GM21619 (cell line): ENCODE measurements around the gene HSPB2.
A peak's percentile ranks its signal among the peaks of the same experiment; 100 is the strongest.
"Not testable (repeated sequence)": the region's sequence is repeated elsewhere in the genome, so short reads cannot be mapped to it uniquely, and the experiment has no call there.

Experiments used
- ATAC-seq: cut with Tn5 transposase; IDR thresholded peaks from one replicate; pipeline ENCODE4 v1.9.1; 2021; ENCODE audit not compliant: unreplicated experiment

Gene HSPB2, protein sequence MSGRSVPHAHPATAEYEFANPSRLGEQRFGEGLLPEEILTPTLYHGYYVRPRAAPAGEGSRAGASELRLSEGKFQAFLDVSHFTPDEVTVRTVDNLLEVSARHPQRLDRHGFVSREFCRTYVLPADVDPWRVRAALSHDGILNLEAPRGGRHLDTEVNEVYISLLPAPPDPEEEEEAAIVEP

DNA sequence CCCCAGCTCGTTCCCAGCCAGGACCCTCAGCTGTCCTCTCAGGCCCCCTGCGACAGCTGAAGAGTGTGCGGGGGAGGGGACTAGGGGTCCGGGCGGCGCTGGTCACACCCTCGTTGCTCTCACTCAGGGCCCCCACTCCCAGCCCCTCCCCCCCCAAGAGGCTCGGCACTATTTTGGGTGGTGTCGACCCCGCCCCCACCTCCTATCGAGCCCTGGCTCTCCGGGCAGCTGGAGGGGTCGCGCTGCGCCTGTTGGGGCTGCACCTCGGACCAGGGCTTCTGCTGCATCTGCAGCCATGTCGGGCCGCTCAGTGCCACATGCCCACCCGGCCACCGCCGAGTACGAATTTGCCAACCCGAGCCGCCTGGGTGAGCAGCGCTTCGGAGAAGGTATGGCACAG is at the start of gene HSPB2:
Gene HSPB2 (plus strand): TSS at position 200 of the 400 bp plus-strand sequence. CDS start 96 bp downstream, at position 296.
- ATAC-seq = no peak

- no peak for ATAC-seq
Observed at GRCh38 chr11:111870113-111870512, 42.4 kb upstream of the HSPB2 start.

DNA sequence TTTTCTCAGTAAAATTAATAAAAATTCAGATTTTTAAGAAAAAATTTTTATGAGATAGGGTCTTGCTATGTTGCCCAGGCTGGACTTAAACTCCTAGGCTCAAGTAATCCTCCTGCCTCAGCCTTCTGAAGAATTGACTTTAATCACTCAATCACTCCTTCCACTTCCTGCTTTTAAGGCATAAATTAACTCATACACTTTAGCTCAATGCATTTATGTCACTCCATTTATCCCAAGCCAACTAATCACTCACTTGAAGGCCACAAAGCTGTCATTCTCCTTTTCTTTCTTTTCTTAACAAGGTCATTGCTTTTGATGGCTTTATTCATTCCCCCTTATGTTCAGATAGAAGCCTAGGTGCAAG is 42.0 kb upstream of the HSPB2 start:
- no peak for ATAC-seq

- ATAC-seq = peak; percentile 90
Observed at GRCh38 chr11:111870886-111871692, 41.4 kb upstream of the HSPB2 start, which contains the start of gene ALG9. ALG9 (minus strand) TSS chr11:111871581; CDS start chr11:111871482, 99 bp downstream.

DNA sequence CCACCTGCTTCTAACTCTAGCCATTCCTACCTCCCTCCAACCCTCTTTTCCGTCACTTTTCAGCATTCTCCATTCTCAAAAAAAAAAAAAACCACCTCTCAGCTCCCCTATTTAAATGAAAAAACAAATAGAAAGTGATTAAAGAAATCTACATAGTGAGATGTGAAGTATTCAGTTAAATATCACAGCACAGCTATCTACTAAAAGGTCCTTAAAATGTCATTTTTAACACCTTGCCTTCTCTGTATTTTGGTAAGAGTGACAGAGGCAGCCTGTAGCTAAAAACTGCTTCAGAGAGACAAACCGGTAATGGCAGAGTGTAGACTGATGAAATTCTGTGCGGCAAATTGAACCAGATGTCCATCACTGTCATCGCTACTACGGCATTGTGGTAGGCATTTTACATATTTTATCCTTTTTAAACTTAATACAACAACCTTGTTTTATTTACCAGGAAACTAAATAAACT is 40.8 kb upstream of the HSPB2 start:
- ATAC-seq = no peak

GRCh38 chr11:111878385-111878848 is 34.1 kb upstream of the HSPB2 start:
- no peak for ATAC-seq

- peak; percentile 94 for ATAC-seq
Observed at GRCh38 chr11:111878849-111879636, 33.5 kb upstream of the HSPB2 start, which contains the start of the genes CFAP68 and FDXACB1. CFAP68 (plus strand) TSS chr11:111879541; CDS start chr11:111879561, 20 bp downstream. FDXACB1 (minus strand) TSS chr11:111879165; CDS start chr11:111879132, 33 bp downstream.

DNA sequence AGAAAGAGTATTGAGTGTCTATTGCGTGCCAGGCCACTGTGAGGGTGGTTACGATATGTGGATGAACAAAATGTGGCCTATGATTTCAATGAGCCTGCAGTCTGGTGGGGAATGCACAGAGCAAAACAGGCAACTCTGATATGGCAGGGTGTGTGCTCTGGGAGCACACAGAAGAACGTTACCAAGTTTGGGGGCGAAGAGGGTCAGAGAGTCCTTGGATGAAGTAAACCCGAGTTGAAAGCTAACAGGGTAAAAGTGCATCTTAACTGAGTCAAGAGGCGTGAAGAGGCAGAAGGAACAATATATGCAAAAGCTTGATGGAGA is 32.9 kb upstream of the HSPB2 start:
- ATAC-seq = no peak

GRCh38 chr11:111882202-111882601 is 30.3 kb upstream of the HSPB2 start:
- no peak for ATAC-seq

- ATAC-seq = not testable (repeated sequence)
Observed at GRCh38 chr11:111885053-111885452, 27.5 kb upstream of the HSPB2 start.

DNA sequence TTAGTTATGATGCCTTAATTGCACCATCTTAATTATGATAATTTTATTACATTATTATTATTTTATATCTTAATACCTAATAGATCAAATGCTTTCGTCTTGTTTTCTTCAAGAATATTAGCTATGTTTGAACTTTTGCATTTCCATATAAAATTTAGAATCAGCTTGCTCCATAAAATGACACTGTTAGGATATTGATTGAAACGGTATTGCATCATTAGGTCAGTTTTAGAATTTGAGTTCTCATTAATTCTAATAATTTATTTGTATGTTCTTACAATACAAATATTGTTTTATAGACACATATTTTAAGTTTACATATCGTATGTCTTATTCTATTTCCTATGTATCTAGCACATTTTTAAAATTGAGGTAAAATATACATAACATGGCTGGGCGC is 26.5 kb upstream of the HSPB2 start:
- ATAC-seq = no peak

- no peak for ATAC-seq
Observed at GRCh38 chr11:111886844-111887243, 25.7 kb upstream of the HSPB2 start.

DNA sequence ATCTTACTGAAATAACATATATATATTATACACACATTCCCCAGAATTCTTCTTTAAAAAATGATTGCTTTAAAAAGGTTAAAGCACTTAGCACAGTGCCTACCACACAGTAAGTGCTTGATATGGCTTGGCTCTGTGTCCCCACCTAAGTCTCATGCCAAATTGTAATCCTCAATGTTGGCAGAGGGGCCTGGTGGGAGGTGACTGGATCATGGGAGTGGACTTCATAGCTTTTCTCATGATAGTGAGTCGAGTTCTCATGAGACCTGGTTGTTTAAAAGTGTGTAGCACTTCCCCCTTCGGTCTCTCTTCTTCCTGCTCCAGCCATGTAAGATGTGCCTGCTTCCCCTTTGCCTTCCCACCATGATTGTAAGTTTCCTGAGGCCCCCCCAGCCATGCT is 7.1 kb upstream of the HSPB2 start:
- no peak for ATAC-seq

DNA sequence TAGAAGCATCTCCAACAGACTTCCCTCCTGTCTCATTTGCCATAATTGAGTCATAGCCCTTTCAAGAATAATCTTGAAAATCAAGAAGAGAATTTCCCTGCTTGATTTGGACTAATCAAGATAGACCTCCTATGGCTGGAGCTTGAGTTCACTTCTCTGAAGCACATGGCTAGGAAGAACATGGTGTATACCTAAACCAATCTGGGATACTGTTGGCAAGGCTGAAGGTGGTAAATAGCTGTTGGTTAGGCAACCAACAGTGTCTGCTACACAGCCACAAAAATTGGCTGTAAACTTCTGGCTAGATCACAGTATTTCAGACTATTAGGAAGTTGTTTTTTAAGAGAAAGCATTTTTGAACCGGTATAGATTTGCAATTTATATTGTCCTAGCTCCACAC is 5.9 kb upstream of the HSPB2 start:
- ATAC-seq = no peak

DNA sequence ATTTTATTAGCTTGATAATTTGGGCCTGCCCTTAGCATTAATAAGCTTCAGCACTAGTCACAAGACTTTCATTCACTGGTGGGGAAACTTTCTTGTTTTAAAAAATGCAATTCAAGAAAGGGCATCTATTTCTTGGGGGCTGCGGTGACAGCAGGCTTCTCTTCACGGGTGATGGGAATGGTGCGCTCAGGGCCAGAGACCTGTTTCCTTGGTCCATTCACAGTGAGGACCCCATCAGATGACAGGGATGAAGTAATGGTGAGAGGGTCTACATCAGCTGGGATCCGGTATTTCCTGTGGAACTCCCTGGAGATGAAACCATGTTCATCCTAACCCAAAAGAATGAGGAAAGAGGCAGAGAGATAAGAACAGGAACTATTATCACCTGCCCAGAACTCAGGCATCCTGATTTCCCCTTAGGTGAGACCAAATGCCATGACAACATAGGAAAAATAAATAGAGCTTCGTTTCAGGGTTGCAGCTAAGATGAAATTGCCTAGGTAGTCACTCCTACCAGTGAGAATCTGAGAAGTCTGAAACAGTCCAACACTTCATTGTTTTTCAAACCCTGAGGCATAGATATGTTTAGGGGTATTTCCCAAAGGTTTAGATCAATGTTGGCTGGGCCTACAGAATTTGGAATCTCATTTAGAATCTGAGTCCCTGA is 3.8 kb upstream of the HSPB2 start:
- ATAC-seq = no peak

GRCh38 chr11:111909378-111909777 is 3.2 kb upstream of the HSPB2 start:
- no peak for ATAC-seq

DNA sequence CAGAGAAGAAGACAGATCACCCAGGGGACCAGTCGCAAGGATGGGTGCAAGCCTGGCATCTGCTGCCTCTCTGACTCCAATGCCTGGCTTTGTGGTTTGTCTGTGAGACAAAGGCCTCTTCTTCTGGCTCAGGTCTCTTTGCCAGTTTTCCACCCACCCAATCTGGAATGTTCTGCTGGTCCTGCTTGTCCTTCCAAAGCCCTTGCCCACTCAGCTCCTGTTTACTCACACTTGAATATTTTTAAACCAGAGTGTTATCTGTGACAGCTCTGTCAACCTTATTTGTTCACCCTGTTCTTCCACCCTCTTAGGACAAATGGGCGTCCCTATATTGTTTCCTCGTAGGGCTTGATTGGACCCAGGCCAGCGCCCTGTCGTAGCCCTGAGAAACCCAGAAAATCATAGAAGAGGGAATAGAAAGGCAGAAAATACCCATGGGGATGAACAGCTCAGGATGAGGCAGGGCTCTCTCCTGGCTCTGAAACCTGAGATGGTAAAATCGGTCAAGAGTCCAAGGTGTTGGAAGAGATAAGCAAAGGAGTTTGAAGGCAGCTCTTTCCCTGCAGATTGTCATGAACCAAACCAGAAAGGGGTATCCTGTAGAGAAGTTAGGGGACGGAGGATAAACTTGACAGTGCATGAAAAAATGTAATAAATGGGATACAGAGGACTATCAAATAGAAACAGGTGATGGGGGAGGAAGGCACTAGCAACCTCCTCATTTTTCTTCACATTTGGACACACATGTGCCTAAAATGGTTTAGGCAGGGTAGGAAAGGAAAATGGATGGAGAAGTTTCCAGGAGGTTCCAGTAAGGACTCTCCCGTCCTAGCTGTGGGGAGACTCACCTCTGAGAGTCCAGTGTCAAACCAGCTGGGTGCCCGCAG is 1.6 kb upstream of the HSPB2 start:
- ATAC-seq = no peak

DNA sequence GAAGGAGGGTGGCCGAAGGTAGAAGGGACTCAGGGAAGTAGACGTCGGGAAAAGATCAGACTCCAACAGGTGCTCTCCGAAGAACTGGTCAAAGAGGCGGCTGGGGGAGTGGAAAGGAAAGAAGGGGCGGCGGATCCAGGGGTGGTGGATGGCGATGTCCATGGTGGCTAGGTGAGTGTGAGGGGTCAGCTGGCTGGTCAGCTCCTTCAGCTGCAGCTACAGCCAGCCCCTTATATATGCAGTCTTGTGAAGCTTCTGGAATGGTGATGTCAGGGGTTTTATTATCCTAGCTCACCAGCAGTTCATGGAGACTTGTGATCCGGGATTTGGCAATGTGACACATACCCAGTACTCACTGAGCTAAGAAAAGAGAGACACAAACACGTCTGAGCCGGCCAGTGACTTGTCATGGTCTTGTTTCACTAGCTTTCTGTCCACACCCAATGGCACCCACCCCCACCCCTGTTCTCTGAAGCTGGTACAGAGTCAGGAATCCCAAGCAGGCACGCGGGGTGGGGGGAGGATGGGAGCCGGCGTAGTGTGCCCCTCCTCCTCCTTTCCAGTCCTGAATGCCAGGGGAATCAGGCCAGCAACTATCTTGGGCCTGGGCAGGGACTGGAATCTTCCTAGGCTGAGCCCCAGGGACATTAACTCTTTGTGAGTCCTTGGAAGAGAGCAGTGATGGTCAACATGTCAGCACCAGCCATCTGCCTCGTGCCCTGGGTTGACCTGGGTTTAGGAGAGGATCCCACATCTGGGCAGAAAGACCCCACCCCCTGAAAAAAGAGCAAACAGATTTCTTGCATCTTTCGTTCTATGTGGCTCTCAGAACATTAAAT is 752 bp upstream of the HSPB2 start, which contains the start of gene CRYAB:
Gene CRYAB (minus strand): TSS at position 208 of the 839 bp plus-strand sequence. CDS start 46 bp downstream, at position 162.
- no peak for ATAC-seq
